ENCODE measurements around the gene ZDHHC18.
"Not testable (repeated sequence)": the region's sequence is repeated elsewhere in the genome, so short reads cannot be mapped to it uniquely, and the experiment has no call there.

Gene ZDHHC18

DNA sequence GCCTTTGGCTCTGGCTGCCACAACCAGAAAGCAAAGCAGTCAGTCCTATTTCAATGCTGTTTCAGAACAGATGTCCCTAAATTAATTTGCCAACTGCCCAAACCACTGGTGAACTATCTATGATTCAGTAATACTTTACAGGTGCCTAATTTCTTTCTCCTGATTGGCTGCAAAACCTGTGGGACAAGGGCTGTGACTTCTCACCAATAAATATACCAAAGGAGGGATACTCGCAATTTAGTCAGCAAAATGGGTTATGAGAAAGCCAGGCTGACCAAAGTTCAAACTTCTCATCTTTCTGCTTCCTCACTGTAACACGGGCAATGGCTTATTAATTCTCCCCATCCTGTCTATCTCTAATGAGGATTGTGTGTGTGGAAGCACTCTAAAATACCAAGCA, 50.8 kb downstream of the ZDHHC18 start:
- DNase-seq (ENCODE audit: low spot score): no peak

GRCh38 chr1:26879793-26880192, 53.3 kb downstream of the ZDHHC18 start:
- in situ Hi-C loops (cut with MboI; ENCODE audit: low pct_unique_long_range_greater_than_20kb, low sequenced_read_pairs, unreplicated experiment): no loop called here
- no peak for TF ChIP-seq CTCF (IDR thresholded peaks at IDR 0.05; ENCODE audit: extremely low read depth, insufficient read depth, missing control alignments)
- no peak for DNase-seq (ENCODE audit: low spot score)

More for the DNA sequence above, 50.8 kb downstream of the ZDHHC18 start:
- in situ Hi-C loops (cut with MboI; ENCODE audit: low pct_unique_long_range_greater_than_20kb, low sequenced_read_pairs, unreplicated experiment): no loop called here
- no peak for TF ChIP-seq CTCF (IDR thresholded peaks at IDR 0.05; ENCODE audit: extremely low read depth, insufficient read depth, missing control alignments)

GRCh38 chr1:26881611-26882010, 55.1 kb downstream of the ZDHHC18 start:
- in situ Hi-C loops (cut with MboI; ENCODE audit: low pct_unique_long_range_greater_than_20kb, low sequenced_read_pairs, unreplicated experiment); DNase-seq (ENCODE audit: low spot score): not testable (repeated sequence)

DNA sequence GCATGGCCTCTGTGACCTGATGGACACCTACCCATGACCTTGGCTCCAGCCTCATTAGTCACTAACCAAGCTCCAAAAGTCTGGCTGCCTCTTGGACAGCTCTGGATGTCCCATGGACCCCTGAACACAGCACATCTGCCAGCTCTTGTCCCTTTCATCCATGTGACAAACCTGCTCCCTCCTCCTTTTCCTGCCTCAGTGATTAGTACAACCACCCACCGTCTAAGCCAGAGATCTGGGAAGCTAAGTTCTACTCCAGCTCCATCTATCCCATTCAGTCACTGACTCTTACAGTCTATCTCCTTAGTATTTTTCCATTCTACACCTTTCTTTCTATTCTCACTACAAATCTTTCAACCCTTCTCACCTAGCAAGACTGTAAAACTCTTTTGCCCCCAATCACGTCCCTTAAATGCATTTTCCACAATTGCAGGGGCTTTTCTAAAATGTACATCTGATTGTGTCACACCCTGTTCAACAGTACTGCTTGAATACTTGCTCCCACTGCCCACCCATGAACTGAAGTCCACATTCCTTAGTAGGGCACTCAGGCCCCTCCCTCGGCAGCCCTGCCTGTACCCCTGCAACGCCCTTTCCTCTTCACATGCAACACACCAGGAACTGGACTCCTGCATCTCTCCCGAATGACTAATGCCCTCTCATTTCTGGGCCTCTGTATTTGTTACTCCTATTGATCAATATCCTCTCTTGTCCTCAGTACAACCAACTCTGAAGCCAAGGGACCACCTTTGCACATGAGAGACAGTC, 56.4 kb downstream of the ZDHHC18 start:
- no peak for TF ChIP-seq CTCF (IDR thresholded peaks at IDR 0.05; ENCODE audit: extremely low read depth, insufficient read depth, missing control alignments)
- DNase-seq (ENCODE audit: low spot score): no peak
- in situ Hi-C loops (cut with MboI; ENCODE audit: low pct_unique_long_range_greater_than_20kb, low sequenced_read_pairs, unreplicated experiment): no loop called here

GRCh38 chr1:26887125-26887524, 60.6 kb downstream of the ZDHHC18 start:
- peak; percentile 47 for TF ChIP-seq CTCF (IDR thresholded peaks at IDR 0.05; ENCODE audit: extremely low read depth, insufficient read depth, missing control alignments)
- DNase-seq (ENCODE audit: low spot score): no peak
- in situ Hi-C loops (cut with MboI; ENCODE audit: low pct_unique_long_range_greater_than_20kb, low sequenced_read_pairs, unreplicated experiment): no loop called here

DNA sequence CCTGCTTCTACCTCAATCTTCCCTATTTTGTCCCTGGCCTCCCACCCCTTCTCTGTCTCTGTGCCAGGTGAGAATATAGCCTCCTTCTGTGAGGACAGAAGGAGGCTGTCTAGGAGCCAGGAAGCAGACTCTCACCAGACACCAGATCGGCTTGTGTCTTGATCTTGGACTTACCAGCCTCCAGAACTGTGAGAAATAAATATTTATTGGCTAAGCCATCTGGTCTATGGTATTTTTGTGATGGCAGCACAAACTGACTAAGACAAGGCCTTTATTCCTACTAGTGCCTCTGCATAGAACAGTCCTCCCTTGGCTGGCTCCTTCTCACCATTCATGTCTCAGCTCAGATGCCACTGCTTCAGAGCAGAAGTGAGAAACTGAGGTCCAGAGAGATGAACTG, 61.7 kb downstream of the ZDHHC18 start:
- in situ Hi-C loops (cut with MboI; ENCODE audit: low pct_unique_long_range_greater_than_20kb, low sequenced_read_pairs, unreplicated experiment): no loop called here
- DNase-seq (ENCODE audit: low spot score): no peak
- TF ChIP-seq CTCF (IDR thresholded peaks at IDR 0.05; ENCODE audit: extremely low read depth, insufficient read depth, missing control alignments): no peak

- peak; percentile 96 for DNase-seq (ENCODE audit: low spot score)
- no peak for TF ChIP-seq CTCF (IDR thresholded peaks at IDR 0.05; ENCODE audit: extremely low read depth, insufficient read depth, missing control alignments)
- in situ Hi-C loops (cut with MboI; ENCODE audit: low pct_unique_long_range_greater_than_20kb, low sequenced_read_pairs, unreplicated experiment): no loop called here
Observed at GRCh38 chr1:26889551-26890466, 63.3 kb downstream of the ZDHHC18 start, which contains the start of gene GPN2. GPN2 (minus strand) TSS chr1:26890283; CDS start chr1:26890096, 187 bp downstream.
